Fibroblast of lung (primary cell): ENCODE data around the gene TUBA4A.

ENCODE experiments used
- EZH2 ChIP-seq: IDR thresholded peaks from 2 replicates; pipeline ENCODE4 v1.5.1; 2012; ENCODE audit warnings: low read length, control low read depth, mild to moderate bottlenecking; ENCODE audit errors: missing control alignments
- TF ChIP-seq, protein P1 (sequence below), 2 donors: IDR thresholded peaks in 1 of 2; conservative IDR thresholded peaks in 1 of 2; 1 replicate in 1 of 2; 2 replicates in 1 of 2; pipeline ENCODE4 v1.5.1; 2011 to 2012; ENCODE audit warnings: low read length in 2 of 2, control low read depth in 1 of 2, inconsistent platforms in 1 of 2, low read depth in 1 of 2, mild to moderate bottlenecking in 1 of 2

GRCh38 chr2:219286436-219287115 is 32.9 kb upstream of the TUBA4A start:
- TF ChIP-seq, protein P1, sequence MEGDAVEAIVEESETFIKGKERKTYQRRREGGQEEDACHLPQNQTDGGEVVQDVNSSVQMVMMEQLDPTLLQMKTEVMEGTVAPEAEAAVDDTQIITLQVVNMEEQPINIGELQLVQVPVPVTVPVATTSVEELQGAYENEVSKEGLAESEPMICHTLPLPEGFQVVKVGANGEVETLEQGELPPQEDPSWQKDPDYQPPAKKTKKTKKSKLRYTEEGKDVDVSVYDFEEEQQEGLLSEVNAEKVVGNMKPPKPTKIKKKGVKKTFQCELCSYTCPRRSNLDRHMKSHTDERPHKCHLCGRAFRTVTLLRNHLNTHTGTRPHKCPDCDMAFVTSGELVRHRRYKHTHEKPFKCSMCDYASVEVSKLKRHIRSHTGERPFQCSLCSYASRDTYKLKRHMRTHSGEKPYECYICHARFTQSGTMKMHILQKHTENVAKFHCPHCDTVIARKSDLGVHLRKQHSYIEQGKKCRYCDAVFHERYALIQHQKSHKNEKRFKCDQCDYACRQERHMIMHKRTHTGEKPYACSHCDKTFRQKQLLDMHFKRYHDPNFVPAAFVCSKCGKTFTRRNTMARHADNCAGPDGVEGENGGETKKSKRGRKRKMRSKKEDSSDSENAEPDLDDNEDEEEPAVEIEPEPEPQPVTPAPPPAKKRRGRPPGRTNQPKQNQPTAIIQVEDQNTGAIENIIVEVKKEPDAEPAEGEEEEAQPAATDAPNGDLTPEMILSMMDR (conservative IDR thresholded peaks at IDR 0.05 in 1 of 2, IDR thresholded peaks at IDR 0.05 in 1 of 2; ENCODE audit: low read depth in 1 of 2, low read length in 2 of 2), result no peak
- TF ChIP-seq EZH2, result no peak
